Nephron progenitor cell (in vitro differentiated cells): ENCODE results near the gene KCNK5.

Source experiments
- DNase-seq: peaks from one replicate; pipeline ENCODE4 v3.0.0; 2021
- H3K27ac Mint-ChIP-seq: 2 replicates; pipeline ENCODE4 v1.8.0; 2021; ENCODE audit warnings: mild to moderate bottlenecking, moderate library complexity, mixed read lengths
- H3K27me3 Mint-ChIP-seq: 2 replicates; pipeline ENCODE4 v1.8.0; 2021; ENCODE audit warnings: mild to moderate bottlenecking, low read depth, mixed read lengths; ENCODE audit not compliant: poor library complexity
- H3K36me3 Mint-ChIP-seq: 2 replicates; pipeline ENCODE4 v1.8.0; 2021; ENCODE audit warnings: low read depth, mixed read lengths
- H3K4me1 Mint-ChIP-seq: 2 replicates; pipeline ENCODE4 v1.8.0; 2021; ENCODE audit warnings: mixed read lengths
- H3K4me3 Mint-ChIP-seq: 2 replicates; pipeline ENCODE4 v1.8.0; 2021; ENCODE audit warnings: mild to moderate bottlenecking, moderate library complexity, mixed read lengths
- H3K9me3 Mint-ChIP-seq: 2 replicates; pipeline ENCODE4 v1.8.0; 2021; ENCODE audit warnings: mild to moderate bottlenecking, moderate library complexity, mixed read lengths
- TF ChIP-seq, protein P1 (sequence below): fragments of 200-600 bp; sonication (generic); IDR thresholded peaks from 2 replicates; pipeline ENCODE4 v1.5.0; 2021; ENCODE audit warnings: antibody characterized with exemption

The KCNK5 gene

DNA sequence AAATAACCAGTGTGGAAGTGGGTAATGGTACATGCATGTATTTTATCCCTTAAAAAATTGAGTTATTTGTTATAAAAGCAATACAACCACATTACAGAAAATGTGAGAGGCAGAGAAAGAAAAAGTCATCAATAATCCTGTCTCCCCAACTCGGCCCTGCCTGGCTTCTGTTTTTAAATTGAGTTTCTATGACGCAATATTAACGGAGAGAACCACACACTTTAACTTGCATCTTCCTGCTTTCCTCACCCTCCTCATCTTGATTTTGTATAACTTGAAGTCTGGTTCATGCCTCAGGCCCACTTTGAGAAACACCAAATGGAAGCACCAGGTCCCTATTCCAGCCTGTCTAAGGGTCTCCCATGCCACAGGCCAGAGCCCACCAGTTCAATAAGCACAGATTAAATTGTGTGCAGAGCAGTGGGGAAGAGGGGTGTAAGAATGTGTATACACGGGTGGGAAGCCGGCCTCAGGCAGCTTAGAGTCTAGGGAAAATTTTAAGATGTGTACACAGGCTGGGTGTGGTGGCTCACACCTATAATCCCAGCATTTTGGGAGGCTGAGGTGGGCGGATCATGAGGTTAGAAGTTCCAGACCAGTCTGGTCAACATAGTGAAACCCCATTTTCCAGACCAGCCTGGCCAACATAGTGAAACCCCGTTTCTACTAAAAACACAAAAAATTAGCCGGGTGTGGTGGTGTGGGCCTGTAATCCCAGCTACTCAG is 15.9 kb downstream of the KCNK5 start:
- peaks cover 86% of the 10 kb centered on the region for H3K4me1 Mint-ChIP-seq
- TF ChIP-seq, protein P1, sequence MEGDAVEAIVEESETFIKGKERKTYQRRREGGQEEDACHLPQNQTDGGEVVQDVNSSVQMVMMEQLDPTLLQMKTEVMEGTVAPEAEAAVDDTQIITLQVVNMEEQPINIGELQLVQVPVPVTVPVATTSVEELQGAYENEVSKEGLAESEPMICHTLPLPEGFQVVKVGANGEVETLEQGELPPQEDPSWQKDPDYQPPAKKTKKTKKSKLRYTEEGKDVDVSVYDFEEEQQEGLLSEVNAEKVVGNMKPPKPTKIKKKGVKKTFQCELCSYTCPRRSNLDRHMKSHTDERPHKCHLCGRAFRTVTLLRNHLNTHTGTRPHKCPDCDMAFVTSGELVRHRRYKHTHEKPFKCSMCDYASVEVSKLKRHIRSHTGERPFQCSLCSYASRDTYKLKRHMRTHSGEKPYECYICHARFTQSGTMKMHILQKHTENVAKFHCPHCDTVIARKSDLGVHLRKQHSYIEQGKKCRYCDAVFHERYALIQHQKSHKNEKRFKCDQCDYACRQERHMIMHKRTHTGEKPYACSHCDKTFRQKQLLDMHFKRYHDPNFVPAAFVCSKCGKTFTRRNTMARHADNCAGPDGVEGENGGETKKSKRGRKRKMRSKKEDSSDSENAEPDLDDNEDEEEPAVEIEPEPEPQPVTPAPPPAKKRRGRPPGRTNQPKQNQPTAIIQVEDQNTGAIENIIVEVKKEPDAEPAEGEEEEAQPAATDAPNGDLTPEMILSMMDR: no peak
- H3K4me3 Mint-ChIP-seq: no peak overlapping the region
- H3K36me3 Mint-ChIP-seq: peaks cover 28% of the 10 kb centered on the region
- H3K27ac Mint-ChIP-seq: no peak overlapping the region
- no peak for DNase-seq
- H3K27me3 Mint-ChIP-seq: peaks cover 10% of the 10 kb centered on the region
- H3K9me3 Mint-ChIP-seq: no peaks in the 10 kb centered on the region

DNA sequence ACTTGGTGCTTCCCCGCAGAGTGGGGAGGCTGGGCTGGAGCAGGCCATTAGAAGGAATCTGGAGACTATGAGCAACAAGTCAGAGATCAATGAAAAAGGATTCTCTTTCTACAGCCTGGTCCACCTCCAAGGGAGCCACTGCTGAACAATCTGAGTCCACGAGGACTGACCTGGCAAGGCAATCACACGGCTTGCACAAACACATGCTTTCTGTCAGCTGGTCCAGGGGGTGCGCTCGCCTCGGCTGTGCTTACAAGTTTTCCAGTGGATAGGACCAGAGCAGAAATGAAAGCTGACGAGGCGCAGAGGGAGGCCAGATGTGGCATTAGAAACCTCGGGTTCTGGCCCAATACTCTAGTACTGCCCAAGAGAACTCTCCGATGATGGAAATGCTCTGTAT is 18.1 kb downstream of the KCNK5 start:
- peaks cover 23% of the 10 kb centered on the region for H3K36me3 Mint-ChIP-seq

DNA sequence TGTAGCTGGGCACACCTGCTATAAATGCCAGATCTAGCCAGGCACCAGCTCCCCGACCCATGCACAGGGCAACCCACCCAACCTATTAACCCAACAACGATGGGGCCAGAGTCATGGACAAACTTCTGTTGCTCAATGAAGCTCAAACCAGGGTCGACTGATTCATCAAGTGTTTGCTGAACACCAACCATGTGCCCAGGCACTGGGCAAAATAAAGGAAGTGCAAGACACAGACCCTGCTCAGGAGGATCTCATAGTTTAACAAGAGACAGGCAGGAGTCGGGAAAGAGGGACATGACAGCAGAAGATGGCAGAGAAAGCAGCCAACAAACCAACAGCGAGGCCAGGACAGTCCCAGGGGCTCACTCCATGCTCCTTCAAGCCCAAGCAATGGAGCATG is 18.8 kb downstream of the KCNK5 start:
- H3K4me3 Mint-ChIP-seq: no peak overlapping the region
- TF ChIP-seq, protein P1: no peak
- peak overlapping the region; percentile 96 for H3K27ac Mint-ChIP-seq
- peaks cover 9% of the 10 kb centered on the region for H3K27me3 Mint-ChIP-seq
- peaks cover 23% of the 10 kb centered on the region for H3K36me3 Mint-ChIP-seq
- peaks cover 86% of the 10 kb centered on the region for H3K4me1 Mint-ChIP-seq
- no peak for DNase-seq
- no peaks in the 10 kb centered on the region for H3K9me3 Mint-ChIP-seq

More for the DNA sequence above, 18.1 kb downstream of the KCNK5 start:
- peaks cover 86% of the 10 kb centered on the region for H3K4me1 Mint-ChIP-seq
- H3K4me3 Mint-ChIP-seq: no peak overlapping the region
- no peaks in the 10 kb centered on the region for H3K9me3 Mint-ChIP-seq
- TF ChIP-seq, protein P1: no peak
- no peak for DNase-seq
- H3K27me3 Mint-ChIP-seq: peaks cover 7% of the 10 kb centered on the region
- H3K27ac Mint-ChIP-seq: peak overlapping the region; percentile 90

DNA sequence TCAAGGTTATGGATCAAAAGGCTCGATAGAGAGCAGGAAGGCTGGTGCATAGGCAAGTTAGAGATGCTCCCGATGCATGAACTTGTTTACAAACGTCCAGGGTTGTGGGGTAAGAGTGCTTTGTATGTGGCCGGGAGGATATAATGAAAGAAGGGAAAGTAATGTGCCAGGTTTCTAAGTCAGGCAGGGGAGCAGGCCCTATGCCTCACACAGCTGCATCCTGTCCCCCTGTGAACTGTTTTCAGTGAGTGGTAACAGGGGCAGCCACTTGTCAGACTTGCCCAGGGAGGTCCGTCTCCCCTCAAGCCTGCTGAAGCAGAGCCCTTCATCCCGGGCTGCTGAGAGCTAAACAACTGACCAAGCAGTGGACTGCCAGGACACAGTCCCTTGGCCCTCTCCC is 19.4 kb downstream of the KCNK5 start:
- H3K27ac Mint-ChIP-seq: peak overlapping the region; percentile 96
- H3K27me3 Mint-ChIP-seq: peaks cover 10% of the 10 kb centered on the region
- peak overlapping the region; percentile 2 for H3K4me3 Mint-ChIP-seq
- peaks cover 23% of the 10 kb centered on the region for H3K36me3 Mint-ChIP-seq
- H3K9me3 Mint-ChIP-seq: no peaks in the 10 kb centered on the region
- no peak for DNase-seq
- H3K4me1 Mint-ChIP-seq: peaks cover 86% of the 10 kb centered on the region
- TF ChIP-seq, protein P1: no peak

DNA sequence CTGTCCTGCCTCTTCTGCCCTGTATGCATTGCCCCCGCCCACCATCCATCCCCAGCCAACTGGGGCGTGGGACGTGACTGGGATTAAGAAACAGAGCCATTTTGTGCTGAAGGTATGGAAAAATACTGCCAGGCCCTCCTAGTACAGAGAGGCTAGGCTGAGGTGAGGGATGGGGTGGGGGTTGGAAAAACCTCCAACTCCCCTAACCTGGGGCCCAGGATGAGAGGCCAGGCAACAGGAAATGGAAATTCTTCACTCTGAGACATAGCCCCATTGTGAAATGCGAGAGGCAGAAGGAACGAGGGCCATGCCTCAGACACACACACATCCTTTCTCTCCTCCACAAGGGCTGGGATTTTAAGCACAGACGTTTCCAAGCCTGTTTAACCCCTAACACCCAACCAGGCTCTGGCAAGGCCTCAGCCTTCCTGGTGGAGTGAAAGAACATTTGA is 19.9 kb downstream of the KCNK5 start:
- H3K9me3 Mint-ChIP-seq: no peaks in the 10 kb centered on the region
- no peak for DNase-seq
- H3K4me3 Mint-ChIP-seq: no peak overlapping the region
- peaks cover 10% of the 10 kb centered on the region for H3K27me3 Mint-ChIP-seq
- H3K4me1 Mint-ChIP-seq: peaks cover 86% of the 10 kb centered on the region
- TF ChIP-seq, protein P1: no peak
- H3K27ac Mint-ChIP-seq: peak overlapping the region; percentile 96
- H3K36me3 Mint-ChIP-seq: peaks cover 21% of the 10 kb centered on the region

DNA sequence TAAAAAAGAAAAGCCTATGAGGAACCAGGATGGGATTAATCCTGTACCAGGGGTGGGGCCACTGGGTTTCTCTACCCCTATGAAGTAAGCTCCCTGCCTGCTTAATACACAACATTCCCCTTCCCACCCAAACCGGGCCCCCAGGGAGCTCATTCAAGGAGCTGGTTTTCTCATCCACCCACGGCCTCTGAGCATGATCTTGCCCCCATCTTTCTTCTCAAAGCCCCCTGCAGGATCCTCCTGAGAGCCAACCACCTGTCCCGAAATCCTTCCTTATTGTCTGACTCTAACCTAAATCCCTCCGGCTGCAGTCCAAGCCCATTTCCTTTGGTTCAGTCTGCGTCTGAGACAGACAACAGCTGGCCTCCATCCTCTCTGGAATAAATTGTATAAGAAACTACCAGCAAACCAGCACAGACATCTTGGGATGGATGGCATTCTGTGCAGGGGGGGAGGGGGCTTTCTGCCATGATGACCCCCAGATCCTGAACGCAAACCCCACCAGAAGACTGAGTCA is 21.0 kb downstream of the KCNK5 start:
- Mint-ChIP-seq H3K36me3 (peaks cover 15% of the 10 kb centered on the region), H3K27me3 (peaks cover 10% of the 10 kb centered on the region), H3K4me3 (no peak overlapping the region), H3K27ac (no peak overlapping the region), H3K4me1 (peaks cover 87% of the 10 kb centered on the region), H3K9me3 (no peaks in the 10 kb centered on the region)
- DNase-seq: no peak
- TF ChIP-seq, protein P1: no peak
